ENCODE results near the gene SCAI.
"Not testable (repeated sequence)": the region's sequence is repeated elsewhere in the genome, so short reads cannot be mapped to it uniquely, and the experiment has no call there.

Gene SCAI

DNA sequence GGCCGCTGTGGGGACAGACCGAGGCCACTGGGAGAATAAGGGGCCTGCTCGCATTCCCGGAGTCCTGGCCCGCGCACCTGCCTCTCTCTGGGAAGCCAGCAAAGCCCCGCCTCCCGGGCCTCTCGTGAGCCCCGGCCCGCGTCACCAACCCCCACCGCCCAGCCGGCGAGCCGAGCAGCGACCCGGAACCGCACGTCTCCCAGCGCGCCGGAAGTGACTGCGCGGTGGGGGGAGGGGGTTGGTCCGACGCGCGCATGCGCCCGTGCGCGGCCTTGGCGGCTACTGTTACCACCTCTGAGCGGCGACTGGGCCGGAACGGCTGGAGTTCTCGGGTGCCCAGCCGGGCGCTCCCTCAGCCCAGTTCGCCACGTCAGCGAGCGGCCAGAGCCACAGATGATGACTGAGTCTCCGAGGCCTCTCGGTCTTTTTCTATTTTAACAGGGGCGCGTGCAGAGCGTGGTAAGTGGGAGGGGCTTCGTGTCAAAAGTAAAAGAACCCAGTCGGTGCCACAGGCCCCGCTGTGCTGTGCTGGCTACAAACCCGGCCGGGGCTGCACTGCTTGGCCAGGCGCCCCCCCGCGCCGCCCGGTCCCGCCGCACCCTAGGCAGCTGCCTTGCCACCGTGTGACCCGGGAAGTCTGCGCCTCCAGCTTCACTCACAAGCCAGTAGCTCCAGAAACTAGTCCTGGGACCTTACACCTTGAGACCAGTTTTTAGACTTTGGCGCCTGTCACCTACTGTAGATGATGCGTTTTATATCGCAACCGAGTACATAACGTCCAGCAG, 202.2 kb downstream of the SCAI start, which contains the start of gene GOLGA1:
TSS of gene GOLGA1 (minus strand) at position 190 of the 785 bp plus-strand sequence. CDS start 2,372 bp downstream, outside the sequence.
- peak; percentile 91 for DNase-seq

DNA sequence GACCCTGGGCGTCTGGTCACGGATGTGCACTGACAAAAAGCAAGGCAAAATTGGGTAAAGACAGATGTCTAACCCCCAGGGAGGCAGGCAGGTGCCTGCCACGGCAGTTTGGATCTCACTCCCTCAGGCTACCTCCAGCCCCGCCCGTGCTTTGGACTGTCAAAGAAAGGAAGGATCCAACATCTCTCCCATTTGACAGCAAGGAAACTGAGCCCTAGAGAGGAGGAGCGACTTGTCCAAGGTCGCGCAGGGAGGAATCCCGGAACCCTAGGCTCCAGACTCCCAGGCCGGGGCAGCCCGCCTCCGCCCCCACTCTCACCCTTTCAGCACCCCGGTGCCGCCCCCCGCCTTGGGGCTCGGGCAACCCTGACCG, 202.8 kb downstream of the SCAI start:
- peak; percentile 65 for DNase-seq

DNA sequence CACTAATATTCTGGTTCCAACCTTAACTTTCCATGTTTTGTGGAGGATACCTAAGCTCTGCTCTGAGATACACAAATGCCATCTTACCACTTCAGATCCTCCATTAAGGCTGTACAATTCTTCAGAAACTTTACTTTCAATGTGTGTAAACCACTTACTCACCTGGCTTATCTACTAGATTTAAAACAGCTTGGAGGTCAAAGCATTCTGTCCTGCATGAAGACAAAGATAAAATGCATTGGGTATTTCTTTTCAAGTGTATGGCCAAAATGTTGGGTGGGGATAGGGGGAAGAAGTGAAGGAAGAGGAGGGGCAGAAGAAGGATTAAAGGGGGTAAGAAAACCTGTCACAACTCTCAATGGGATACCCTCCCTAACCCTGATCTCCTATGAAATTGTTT, 203.4 kb downstream of the SCAI start:
- no peak for DNase-seq

DNA sequence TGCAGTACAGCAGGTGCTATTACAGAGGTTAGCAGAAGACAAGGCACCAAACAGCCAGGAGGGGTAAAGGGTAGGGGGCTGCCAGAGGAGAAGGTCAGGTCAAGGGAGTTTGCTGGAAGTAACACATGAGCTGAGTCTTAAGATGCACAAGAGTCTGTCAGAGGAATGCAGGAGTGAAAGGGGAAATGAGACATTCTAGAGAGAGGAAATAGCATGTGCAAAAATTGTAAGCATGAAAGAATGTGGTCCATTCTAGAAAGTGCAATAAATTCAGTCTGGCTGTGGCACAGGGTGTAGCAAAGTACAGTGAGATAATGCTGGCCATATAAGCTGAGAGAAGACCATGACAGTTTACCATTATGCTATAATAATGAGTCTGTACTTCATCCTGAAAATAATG, 209.0 kb downstream of the SCAI start:
- no peak for DNase-seq

DNA sequence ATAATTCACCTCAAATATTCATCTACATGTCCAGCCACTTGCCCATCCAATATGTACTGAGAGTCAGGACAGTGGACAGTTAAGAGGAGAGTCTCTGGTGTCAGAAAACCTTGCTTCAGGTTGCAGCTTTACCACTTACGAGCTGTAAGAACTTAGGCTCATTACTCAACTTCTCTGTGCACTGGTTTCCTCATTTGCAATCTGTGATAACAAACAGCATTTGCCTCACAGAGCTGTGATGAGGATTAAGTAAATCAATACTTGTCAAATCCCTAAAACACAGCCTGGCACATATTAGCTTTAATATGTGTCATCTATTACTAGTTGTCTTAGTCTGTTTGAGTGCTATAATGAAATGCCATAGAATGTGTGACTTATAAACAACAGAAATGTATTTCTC, 211.0 kb downstream of the SCAI start:
- DNase-seq: no peak

DNA sequence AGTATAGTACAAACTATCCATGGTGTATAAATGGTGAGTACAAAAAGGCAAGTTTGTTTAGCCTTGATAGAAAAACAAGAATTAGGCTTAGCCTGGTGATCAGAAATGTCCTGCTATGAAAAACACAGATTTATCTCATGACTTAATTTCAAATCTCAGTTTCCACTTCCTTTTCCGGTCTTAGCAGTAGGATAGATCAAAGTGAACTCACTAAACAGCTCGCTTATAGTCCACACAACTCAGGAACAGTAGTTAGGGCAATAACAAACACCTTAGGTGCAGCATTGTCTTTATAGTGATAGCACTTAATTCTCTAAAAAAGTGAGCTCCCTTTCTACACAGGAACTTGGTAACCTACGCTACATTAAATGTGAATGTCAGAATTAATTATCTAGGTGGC, 213.9 kb downstream of the SCAI start:
- no peak for DNase-seq

DNA sequence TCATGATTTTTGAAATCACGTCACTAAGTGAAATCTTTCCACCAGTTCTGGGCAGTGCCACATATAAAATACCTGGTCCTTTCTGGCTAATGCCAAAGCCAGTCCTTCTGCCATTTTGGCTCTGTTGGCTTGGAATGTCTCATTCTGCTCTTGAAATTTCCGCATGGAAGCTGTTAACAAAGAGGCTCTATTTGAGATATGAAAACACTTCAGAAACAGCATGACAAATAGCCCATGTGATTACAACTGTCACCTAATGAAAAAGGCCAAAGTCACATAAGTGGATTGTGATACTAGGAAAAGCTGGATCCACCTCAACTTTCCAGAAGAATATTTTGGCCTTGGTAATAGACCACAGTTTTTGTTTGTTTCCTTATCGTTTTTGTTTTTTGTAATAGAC, 215.2 kb downstream of the SCAI start:
- no peak for DNase-seq

DNA sequence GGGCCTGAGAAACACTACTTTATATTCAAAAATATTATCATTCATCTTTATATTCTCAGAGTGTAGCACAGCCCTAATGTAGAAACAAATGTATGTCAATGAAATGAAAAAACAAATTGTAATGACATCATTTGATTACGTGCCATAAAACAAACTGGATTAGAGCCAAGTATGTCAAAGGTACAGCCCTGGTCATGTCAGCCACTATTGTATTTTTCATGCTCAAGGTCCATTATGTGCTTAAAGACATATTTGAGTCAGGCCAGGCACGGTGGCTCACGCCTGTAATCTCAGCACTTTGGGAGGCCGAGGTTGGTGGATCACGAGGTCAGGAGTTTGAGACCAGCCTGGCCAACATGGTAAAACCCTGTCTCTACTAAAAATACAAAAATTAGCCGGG, 222.9 kb downstream of the SCAI start:
- not testable (repeated sequence) for DNase-seq

DNA sequence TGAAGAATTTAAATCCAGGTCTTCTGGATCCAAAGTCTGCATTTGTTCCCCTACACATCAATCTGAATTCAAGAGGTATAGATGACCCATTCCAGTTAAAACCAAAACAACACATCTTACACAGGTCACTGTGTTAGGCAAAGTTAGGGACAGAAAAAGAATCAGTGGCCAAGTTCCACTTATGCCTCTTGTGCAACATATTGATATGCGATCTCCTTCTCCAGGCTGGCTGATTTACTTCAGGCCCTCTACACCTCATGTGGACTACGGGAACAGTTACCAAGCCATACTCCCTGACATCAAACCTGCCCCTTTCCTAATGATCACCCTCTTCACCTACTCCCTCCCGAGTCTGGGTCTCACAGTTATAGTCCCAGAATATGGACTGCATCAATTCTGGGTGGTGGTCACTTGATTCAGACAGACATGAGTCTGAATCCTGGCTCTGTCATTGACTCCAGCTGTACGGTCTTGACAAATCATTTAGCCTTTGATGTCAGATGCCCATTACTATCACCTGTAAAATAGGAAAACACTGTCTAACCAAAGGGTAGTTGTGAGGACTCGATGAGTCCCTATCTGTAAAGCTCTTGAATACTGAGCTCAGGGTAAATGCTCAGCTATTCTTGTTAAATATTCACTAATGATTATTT, 228.4 kb downstream of the SCAI start:
- DNase-seq: no peak

DNA sequence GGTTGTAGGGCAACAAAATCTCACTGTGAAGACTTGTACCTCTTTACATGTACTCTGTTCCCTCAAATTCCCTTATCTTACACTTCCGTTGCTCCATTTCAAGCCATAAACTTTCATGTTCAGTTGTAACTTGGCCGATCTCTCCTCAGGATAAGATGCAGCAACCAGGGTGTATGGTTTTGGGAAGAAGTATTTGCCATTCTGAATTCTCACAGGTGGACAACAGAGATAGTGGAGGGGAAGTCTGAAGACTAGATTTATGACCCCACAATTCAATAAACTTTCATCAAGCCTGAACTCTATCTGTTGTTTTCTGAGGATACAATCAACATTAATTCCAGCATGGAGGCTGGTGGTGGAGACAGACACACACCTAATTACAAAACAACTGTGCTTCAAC, 229.9 kb downstream of the SCAI start:
- no peak for DNase-seq

DNA sequence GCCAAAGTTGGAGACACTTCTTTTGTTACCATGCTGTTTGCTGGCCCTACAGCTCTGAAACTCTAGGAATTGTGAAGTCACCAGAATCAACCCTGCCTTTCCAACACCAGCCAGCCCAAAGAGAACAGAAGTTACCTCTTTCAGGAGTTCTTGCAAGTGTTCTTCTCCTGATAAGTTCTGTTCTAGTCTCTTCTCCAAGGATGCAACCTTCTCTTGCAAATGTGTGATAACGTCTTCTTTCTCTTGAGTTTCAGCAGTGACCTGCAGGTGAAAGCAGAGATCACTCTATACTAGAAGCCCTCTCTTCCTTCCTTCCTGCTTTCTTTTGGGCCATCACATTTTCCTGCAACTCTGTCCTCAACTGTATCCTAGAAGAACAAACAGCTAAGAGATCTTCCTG, 231.6 kb downstream of the SCAI start:
- no peak for DNase-seq

DNA sequence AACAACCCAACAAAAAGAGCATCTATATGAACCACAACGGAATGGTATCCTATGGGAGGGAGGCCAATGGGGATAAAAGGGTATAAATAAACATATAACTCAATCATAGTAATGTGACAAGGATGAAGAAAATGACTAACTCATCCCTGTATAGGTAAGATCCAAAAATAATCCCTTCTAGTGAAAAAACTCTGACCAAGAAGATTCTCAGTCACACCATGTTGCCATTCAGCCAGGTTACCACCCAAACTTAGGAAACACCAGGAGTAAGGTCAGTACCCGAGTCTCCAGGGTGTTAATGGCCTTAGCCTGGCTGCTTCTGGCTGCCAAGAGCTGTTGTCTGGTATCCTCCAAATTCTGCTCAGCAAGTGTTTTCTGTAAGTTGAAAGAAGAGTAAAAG, 235.2 kb downstream of the SCAI start:
- DNase-seq: no peak

DNA sequence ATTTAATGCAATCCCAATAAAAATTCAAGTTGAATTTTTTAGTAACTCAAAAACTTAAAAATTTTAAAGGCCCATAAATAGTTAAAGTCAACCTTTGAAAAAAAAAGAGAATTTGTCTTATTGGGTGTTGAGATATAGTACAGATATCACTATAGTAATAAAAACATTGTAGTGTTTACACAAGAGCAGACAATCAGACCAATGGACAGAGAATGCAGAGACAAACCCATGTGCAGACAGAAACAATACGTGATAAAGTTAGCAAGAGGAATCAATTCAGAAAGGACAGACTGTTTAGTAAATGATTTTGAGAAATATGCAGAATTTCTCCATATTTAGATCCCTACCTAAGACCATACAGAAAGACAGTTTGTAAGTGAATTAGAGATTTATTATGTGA, 236.4 kb downstream of the SCAI start:
- DNase-seq: no peak

DNA sequence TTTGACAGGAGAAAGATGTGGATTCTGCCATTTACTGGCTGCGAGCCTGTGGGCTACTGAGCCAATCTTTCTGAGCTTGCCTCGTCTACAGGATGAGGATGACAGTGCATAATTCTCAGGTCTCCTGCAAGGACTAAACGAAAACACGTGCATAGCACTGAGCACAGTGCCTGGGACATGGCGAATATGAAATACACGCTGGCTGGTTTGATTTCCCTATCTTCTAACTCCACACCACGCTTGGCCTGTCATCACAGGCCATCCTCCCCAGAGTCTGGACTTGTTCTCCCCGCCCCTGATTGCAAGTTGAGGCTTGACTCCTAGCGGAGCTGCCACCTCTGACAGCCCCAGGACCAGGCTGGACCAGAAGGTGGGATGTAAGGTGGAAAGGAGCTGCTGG, 243.5 kb downstream of the SCAI start:
- DNase-seq: no peak

DNA sequence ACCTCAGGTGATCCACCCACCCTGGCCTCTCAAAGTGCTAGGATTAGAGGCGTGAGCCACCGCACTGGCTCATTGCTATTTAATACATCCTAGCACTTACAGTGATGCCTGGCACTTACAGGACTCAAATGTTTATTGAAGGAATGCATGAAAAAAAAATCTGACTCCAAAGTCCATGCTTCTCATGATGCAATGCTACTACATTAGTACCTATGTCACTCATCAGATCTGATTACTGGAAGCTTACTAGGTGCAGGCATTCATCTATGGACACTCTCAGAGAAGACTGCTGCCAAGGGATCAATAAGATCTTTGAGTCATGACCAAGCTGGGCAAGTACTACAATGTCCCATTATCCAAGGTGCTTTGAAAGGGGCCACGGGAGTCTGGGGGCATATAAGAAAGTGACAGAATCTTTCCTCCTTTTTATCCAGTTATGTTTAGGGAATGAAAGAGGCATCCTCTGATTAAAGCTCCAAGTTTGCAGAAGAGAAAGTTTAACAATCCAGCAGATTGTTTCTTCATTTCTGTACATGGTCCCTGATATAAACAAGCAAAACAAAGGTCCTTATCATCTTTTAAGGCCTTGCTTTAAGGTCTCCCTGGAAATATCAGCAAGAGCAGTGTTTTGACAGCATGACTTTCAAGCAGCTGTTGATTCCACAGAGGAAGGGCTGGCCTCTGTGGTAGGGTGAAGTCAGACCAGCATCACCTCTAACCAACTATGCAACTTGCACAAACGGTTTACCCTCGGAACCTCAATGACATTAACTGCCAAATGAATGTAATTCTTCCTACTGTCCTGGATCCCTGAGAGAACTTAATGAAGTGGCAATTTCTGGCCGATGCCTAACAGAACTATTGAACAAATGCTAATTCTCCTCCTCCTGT, 245.5 kb downstream of the SCAI start:
- DNase-seq: no peak

DNA sequence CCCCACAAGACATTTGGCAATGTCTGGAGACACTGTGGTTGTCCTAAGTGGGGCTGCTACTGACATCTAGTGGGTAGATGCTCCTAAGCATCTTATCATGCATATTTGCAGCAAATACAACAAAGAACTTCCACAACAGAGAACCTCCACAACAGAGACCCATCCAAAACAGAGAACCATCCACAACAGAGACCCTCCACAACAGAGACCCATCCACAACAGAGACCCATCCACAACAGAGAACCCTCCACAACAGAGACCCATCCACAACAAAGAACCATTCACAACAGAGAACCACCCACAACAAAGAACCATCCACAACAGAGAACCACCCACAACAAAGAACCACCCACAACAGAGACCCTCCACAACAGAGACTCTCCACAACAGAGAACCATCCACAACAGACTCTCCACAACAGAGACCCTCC, 248.6 kb downstream of the SCAI start:
- peak; percentile 7 for DNase-seq

DNA sequence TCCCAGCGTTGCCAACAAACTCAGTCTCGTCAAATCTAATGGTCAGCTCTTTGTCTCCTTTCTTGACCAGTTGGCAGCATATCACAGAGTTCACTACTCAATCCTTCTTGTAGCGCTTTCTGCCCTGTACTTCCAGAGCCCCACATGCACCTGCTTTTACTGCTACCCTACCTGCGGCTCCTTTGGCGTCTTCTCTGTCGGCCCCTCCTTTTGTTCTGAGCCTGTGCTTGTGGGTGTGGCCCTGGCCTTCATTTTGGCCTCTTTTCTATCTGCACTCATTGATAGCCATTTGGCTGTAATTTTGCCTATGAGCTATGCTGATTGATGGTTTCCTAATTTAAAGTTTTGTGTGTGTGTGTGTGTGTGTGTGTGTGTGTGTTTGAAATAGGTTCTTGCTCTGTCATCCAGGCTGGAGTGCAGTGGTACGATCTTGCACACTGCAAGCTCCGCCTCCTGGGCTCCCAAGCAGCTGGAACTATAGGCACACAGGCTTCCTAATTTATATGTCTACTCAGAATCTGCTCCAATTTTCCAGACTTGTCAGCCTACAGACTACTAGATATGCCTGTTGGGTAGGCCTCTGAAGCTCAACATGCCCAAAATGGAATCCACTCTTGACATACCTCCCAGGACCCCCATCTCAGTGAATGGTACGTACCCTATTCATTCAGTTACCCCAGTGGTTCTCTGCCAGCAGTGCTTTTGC, 249.1 kb downstream of the SCAI start:
- no peak for DNase-seq
